ENCODE measurements around the gene DDX10. TPM values are rescaled to one million over a fixed set of nuclear protein-coding genes. Genes with fewer than 3 reads are reported as not detected.
A peak's percentile ranks its signal among the peaks of the same experiment; 100 is the strongest.

DDX10 gene
- total and polyA plus RNA-seq, 12 donors: 10.6 to 141 (median 22.6) TPM

GRCh38 chr11:108865406-108865805 is 200.5 kb downstream of the DDX10 start:
- intact Hi-C loops (cut with DNase I): no loop called here
- H3K4me3 ChIP-seq: no peak overlapping the region
- DNase-seq: no peak
- WGBS, 4 donors: 94 to 97% (median 95%) methylated on average over 5 of the region's 5 CpGs
- H3K27ac ChIP-seq: no peak overlapping the region
- no peak for TF ChIP-seq CTCF (IDR thresholded peaks at IDR 0.05)
- no peak for TF ChIP-seq POLR2A (IDR thresholded peaks at IDR 0.05)
- no peaks in the 10 kb centered on the region for H3K4me1 ChIP-seq (replicated peaks in 1 of 2)
- H3K36me3 ChIP-seq (replicated peaks in 1 of 2): no peaks in the 10 kb centered on the region
- no peaks in the 10 kb centered on the region for H3K27me3 ChIP-seq
- H3K9me3 ChIP-seq (replicated peaks in 1 of 3): no peaks in the 10 kb centered on the region

GRCh38 chr11:108866781-108867180 is 201.9 kb downstream of the DDX10 start:
- Histone ChIP-seq H3K9me3 (replicated peaks in 1 of 3) (no peaks in the 10 kb centered on the region), H3K4me3 (no peak overlapping the region), H3K36me3 (replicated peaks in 1 of 2) (no peaks in the 10 kb centered on the region), H3K4me1 (replicated peaks in 1 of 2) (no peaks in the 10 kb centered on the region), H3K27me3 (no peaks in the 10 kb centered on the region), H3K27ac (no peak overlapping the region)
- no peak for DNase-seq
- intact Hi-C loops (cut with DNase I): no loop called here
- no peak for TF ChIP-seq CTCF (IDR thresholded peaks at IDR 0.05)
- no peak for TF ChIP-seq POLR2A (IDR thresholded peaks at IDR 0.05)
- WGBS, 4 donors: 25 to 32% (median 29%) methylated on average over 2 of the region's 2 CpGs

GRCh38 chr11:108870373-108871020 is 205.6 kb downstream of the DDX10 start:
- TF ChIP-seq POLR2A (IDR thresholded peaks at IDR 0.05) (no peak), CTCF (IDR thresholded peaks at IDR 0.05) (no peak)
- WGBS, 4 donors: 60 to 71% (median 67%) methylated on average over 4 of the region's 4 CpGs
- Histone ChIP-seq H3K4me1 (replicated peaks in 1 of 2) (peaks cover 0 to 3% of the 10 kb centered on the region in 2 donors), H3K36me3 (replicated peaks in 1 of 2) (no peaks in the 10 kb centered on the region), H3K4me3 (no peak overlapping the region), H3K9me3 (replicated peaks in 1 of 3) (no peaks in the 10 kb centered on the region), H3K27ac (no peak overlapping the region), H3K27me3 (no peaks in the 10 kb centered on the region)
- intact Hi-C loops (cut with DNase I): no loop called here
- DNase-seq: no peak

- Histone ChIP-seq H3K36me3 (replicated peaks in 1 of 2) (no peaks in the 10 kb centered on the region), H3K27me3 (no peaks in the 10 kb centered on the region), H3K4me3 (no peak overlapping the region), H3K27ac (no peak overlapping the region), H3K9me3 (replicated peaks in 1 of 3) (no peaks in the 10 kb centered on the region), H3K4me1 (replicated peaks in 1 of 2) (peaks cover 0 to 3% of the 10 kb centered on the region in 2 donors)
- intact Hi-C loops (cut with DNase I): no loop called here
- DNase-seq: peak in 5 of 7 donors; percentile 15 to 60 (median 38)
- no peak for TF ChIP-seq POLR2A (IDR thresholded peaks at IDR 0.05)
- peak in 4 of 6 experiments; percentile 35 to 51 (median 46) for TF ChIP-seq CTCF (IDR thresholded peaks at IDR 0.05)
Measured at GRCh38 chr11:108871152-108871551, 206.3 kb downstream of the DDX10 start.

All from adrenal gland (tissue), 12 donors.